NCI-H2171 (cell line): Measurements from ENCODE around the gene MPV17.
"Not testable (repeated sequence)": the region's sequence is repeated elsewhere in the genome, so short reads cannot be mapped to it uniquely, and the experiment has no call there.

Source experiments
- DNase-seq: peaks from one replicate; lab custom pipeline; 2025; lab: John Stamatoyannopoulos, UW

MPV17 gene, protein sequence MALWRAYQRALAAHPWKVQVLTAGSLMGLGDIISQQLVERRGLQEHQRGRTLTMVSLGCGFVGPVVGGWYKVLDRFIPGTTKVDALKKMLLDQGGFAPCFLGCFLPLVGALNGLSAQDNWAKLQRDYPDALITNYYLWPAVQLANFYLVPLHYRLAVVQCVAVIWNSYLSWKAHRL

GRCh38 chr2:27322766-27323595, at the start of gene MPV17:
MPV17 (minus strand) TSS chr2:27323097; CDS start chr2:27322517, 580 bp downstream.
- DNase-seq: peak; percentile 93

GRCh38 chr2:27370816-27371620, 48.1 kb upstream of the MPV17 start:
- peak; percentile 10 for DNase-seq

DNA sequence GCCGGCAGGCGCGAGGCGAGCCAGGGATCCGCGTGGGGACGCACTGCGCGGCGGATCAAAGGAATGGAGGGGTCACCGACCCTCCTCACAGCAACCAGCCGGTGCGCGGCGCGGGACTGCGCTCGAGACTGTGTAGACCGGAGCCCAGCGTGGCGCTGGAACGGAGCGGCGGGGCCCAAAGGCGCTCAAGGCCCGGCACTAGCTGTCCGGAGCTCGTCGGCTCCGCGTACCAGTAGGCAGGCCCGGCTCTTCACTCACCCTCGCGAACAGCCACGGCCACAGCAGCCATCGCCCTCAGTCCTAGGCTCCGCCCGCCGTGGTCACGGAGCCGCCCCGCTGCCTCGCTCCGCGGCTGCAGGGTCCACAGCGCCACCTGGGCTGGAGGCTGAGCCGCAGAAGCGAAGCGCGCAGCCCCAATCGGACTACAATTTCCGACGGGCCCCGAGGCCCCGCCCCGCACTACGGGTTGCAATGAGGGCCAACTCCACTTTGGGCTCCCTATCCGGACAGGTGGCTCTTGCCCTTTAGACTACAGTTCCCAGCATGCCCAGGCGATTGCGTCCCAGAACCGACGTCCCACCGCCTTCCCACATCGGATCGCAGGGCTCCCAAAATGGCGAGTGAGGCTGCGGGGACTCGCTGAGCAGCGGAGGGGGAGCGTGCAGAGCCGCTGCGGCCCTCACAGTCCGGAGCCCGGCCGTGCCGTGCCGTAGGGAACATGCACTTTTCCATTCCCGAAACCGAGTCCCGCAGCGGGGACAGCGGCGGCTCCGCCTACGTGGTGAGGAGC, 47.3 kb upstream of the MPV17 start, which contains the start of the genes EIF2B4 and SNX17:
Gene EIF2B4, minus strand, starts transcription at position 313 of the 790 bp plus-strand sequence. Its CDS starts 24 bp downstream, at position 289.
Gene SNX17, plus strand, starts transcription at position 591 of the 790 bp plus-strand sequence. Its CDS starts 128 bp downstream, at position 719.
- peak; percentile 99 for DNase-seq

DNA sequence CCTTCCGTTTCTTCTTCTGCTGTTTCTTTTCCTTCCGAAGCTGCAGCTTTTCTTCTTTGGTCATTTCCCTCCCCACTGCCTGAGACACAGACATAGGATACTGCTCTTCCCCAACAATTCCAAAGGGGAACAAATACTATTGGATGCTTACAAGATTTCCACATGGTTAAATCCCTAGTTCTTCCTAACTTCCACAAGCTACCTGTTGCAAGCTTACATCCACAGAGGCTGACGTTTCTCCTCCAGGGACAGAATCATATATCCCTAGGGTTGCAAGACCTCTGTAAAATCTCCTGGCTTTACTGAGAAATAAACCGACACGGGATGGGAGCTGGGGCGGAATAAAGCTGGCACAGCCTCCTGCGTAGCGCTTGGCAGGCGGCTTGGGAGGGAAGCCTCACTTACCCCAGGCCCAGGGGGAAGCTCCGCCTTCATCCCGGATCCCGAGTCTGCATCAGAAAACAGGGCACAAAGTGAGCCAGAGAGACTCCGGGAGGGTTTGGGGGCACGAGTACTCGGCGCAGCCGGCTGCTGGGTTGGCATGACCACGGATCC, 46.7 kb upstream of the MPV17 start:
- DNase-seq: peak; percentile 64

GRCh38 chr2:27363933-27364332, 41.0 kb upstream of the MPV17 start:
- DNase-seq: no peak

DNA sequence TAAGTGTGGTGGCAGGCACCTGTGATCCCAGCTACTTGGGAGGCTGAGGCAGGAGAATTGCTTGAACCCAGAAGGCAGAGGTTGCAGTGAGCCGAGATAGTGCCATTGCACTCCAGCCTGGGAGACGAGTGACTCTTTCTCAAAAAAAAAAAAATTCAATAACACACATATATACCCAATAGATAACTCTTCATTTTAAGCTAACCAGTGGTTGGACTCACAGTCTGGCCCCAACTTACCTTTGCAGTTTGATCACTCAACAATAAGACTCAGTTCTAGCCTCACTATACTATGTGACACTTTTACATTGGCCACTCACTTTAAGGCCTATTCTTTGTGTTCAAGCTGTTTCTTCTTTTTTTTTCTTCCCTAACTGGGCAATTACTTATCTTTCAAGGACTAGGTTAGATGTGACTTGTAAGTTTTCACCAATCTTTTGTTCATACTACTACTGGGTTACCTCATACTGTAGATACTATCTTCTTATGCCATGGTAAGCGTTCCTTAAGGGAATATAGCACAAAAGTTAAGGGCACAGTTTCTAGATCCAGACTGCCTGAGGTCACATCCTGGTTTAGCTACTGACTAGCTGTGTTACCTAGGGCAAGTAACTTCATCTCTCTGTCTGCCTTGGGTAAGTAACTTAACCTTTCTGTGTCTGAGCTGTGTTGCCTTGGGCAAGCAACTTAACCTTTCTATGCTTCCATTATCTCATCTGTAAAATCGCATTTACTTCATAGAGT, 40.0 kb upstream of the MPV17 start:
- DNase-seq: no peak

GRCh38 chr2:27356382-27357181, 33.7 kb upstream of the MPV17 start, which contains the start of gene GTF3C2:
GTF3C2 (minus strand) TSS chr2:27356764; CDS start chr2:27343554, 13,210 bp downstream.
- DNase-seq: peak; percentile 99

DNA sequence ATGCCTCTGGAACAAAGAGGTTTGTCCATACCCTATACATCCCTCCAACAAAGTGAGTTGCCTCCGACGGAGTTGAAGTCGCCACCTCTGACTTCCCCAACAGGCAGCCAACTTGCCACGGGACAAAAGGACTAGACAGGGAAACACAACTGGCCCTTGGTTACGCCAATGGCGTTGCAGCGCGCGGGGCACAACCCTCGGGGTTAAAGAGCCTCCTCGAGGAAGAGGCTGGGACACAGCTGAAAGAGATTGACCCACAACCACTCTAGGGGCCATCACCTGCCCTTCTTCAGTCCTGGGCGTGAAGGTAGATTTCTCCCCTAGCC, 33.1 kb upstream of the MPV17 start:
- peak; percentile 41 for DNase-seq

DNA sequence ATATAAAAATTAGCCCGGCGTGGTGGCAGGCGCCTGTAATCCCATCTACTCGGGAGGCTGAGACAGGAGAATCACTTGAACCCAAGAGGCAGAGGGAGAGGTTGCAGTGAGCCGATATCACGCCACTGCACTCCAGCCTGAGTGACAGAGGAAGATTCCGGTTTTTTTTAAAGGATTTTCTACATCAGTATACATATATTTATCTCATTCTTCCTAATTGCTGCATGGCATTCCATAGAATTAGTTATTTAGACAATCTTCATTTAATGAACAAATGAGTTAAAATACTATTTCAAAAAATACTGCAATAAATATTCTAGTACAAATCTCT, 31.7 kb upstream of the MPV17 start:
- DNase-seq: no peak

- no peak for DNase-seq
Measured at GRCh38 chr2:27353762-27354596, 31.1 kb upstream of the MPV17 start.

DNA sequence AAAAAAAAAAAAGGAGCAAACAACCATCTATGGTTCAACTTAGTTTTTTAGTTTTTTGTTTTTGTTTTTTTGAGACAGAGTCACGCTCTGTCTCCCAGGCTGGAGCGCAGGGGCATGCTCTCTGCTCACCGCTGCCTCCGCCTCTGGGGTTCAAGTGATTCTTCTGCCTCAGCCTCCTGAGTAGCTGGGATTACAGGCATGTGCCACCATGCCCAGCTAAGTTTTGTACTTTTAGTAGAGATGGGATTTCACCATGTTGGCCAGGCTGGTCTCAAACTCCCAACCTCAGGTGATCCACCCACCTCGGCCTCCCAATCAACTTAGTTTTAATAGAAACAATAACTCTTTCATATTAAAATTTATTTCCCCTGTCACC, 30.5 kb upstream of the MPV17 start:
- DNase-seq: not testable (repeated sequence)

DNA sequence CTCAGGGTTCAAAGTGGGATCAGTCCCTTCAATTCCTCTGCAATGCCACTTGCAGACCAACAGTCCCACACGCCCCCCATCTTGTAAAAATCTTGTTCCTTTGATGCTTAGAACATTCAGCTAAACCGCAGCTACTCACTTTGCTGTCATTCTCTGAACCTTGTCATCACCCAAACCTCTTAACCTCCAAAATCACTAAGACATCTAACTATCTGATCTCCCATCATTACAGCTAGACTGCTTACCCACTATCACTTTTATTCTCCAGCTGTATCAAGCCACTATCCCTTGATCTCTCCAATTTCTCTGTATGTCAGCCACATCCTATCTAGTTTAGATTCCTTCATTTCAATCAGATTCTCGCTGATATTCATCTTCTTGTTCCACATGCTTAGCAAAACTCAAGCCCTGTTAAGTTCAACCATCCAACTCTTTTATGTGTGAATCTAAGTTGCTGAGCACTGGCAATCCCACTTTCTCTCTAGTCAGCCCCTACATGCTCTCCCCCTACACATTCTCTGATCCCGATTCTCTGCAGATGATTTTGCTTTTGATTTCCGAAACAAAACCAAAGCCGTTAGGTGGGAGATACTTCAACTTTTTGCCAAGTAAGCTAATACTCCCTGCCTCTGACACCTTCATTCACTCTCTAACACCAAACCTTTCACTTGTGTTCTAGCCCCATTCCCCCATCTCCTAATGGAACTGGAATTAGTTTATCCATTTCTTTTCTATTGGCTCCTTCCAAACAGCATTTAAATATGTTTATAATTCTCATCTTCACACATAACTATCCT, 29.1 kb upstream of the MPV17 start:
- no peak for DNase-seq

DNA sequence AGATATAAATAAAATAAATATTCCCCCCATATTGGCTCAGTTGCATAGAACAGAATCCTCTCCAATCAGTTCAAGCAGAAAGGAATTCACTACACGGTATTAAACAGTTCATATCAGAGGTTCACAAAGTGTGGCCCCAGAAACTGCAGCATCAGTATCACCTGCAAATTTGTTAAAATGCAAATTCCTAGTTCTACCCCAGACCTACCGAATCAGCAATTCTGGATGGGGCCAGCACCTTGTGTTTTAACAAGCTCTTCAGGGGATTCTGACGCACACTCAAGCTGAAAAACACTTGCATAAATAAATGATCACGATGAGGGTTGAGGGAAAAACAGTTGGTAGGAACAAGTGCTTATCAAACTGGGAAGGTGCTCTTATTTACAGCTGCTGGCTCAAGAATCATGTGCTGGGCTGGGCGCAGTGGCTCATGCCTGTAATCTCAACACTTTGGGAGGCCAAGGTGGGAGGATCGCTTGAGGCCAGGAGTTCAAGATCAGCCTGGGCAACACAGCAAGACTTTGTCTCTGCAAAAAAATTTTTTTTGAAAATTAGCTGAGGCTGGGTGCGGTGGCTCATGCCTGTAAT, 27.3 kb upstream of the MPV17 start:
- DNase-seq: no peak

DNA sequence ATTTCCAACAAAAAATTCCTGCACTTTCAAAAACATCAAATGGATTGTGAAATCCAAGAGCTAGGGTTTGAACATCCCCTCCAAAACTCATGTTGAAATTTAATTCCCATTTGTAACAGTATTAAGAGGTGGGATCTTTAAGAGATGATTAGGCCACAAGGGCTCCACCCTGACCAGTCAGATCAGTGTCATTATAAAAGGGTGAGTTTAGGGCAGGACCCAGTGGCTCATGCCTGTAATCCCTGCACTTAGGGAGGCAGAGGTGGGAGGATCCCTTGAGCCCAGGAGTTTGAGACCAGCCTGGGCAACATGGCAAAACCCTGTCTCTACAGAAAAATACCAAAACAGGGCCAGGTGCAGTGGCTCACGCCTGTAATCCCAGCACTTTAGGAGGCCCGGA, 24.7 kb upstream of the MPV17 start:
- DNase-seq: no peak

- DNase-seq: no peak
Measured at GRCh38 chr2:27336173-27336572, 13.3 kb upstream of the MPV17 start.

- DNase-seq: no peak
Measured at GRCh38 chr2:27335311-27335710, 12.4 kb upstream of the MPV17 start.

DNA sequence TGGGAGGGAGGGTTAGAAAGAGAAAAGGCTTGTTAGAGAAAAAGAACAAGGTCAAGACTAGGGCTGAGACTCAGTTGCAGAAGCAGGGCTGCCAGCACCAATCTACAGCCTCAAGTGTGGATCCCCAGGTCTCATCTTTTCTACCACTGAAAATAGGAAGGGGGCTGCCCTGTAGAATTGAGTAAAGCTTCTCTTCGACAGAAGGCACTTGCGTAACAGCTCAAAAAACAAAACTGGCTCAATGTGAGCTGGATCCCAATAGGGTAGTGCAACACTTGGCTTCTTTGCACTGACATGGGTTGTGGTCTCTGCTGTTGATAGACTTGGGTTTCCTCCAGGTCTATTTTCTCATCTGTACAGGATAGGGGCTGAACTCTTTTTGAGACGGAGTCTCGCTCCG, 1.8 kb upstream of the MPV17 start:
- DNase-seq: no peak
